ENCODE measurements around the gene LCTL. TPM values are rescaled to one million over a fixed set of nuclear protein-coding genes. Genes with fewer than 3 reads are reported as not detected.

Gene LCTL
- total and polyA plus RNA-seq, 2 of the 8 experiments (the other 6 are each of a cell fraction or from before 2014, with no cell fraction given), result 5.5 to 6.2 TPM

DNA sequence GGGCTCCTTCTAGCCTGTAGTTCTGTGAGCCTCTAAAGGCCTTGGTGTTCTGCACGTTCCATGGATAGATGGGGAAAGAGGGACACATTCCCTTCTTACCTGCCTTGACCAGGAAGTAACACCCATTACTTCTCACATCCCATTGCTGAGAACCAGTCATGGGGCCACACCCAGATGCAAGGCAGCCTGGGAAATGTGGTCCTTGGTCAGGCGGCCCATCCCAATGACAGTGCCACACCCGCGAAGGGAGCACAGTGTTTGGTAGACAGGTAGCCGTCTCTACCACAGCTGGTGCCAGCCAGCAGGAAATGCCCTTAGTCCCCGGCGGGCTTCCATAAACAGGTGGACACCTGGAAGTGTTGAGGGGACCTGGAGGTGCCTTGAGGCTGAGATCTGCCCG, 23.2 kb upstream of the LCTL start (continued):
- TF ChIP-seq, protein P1, sequence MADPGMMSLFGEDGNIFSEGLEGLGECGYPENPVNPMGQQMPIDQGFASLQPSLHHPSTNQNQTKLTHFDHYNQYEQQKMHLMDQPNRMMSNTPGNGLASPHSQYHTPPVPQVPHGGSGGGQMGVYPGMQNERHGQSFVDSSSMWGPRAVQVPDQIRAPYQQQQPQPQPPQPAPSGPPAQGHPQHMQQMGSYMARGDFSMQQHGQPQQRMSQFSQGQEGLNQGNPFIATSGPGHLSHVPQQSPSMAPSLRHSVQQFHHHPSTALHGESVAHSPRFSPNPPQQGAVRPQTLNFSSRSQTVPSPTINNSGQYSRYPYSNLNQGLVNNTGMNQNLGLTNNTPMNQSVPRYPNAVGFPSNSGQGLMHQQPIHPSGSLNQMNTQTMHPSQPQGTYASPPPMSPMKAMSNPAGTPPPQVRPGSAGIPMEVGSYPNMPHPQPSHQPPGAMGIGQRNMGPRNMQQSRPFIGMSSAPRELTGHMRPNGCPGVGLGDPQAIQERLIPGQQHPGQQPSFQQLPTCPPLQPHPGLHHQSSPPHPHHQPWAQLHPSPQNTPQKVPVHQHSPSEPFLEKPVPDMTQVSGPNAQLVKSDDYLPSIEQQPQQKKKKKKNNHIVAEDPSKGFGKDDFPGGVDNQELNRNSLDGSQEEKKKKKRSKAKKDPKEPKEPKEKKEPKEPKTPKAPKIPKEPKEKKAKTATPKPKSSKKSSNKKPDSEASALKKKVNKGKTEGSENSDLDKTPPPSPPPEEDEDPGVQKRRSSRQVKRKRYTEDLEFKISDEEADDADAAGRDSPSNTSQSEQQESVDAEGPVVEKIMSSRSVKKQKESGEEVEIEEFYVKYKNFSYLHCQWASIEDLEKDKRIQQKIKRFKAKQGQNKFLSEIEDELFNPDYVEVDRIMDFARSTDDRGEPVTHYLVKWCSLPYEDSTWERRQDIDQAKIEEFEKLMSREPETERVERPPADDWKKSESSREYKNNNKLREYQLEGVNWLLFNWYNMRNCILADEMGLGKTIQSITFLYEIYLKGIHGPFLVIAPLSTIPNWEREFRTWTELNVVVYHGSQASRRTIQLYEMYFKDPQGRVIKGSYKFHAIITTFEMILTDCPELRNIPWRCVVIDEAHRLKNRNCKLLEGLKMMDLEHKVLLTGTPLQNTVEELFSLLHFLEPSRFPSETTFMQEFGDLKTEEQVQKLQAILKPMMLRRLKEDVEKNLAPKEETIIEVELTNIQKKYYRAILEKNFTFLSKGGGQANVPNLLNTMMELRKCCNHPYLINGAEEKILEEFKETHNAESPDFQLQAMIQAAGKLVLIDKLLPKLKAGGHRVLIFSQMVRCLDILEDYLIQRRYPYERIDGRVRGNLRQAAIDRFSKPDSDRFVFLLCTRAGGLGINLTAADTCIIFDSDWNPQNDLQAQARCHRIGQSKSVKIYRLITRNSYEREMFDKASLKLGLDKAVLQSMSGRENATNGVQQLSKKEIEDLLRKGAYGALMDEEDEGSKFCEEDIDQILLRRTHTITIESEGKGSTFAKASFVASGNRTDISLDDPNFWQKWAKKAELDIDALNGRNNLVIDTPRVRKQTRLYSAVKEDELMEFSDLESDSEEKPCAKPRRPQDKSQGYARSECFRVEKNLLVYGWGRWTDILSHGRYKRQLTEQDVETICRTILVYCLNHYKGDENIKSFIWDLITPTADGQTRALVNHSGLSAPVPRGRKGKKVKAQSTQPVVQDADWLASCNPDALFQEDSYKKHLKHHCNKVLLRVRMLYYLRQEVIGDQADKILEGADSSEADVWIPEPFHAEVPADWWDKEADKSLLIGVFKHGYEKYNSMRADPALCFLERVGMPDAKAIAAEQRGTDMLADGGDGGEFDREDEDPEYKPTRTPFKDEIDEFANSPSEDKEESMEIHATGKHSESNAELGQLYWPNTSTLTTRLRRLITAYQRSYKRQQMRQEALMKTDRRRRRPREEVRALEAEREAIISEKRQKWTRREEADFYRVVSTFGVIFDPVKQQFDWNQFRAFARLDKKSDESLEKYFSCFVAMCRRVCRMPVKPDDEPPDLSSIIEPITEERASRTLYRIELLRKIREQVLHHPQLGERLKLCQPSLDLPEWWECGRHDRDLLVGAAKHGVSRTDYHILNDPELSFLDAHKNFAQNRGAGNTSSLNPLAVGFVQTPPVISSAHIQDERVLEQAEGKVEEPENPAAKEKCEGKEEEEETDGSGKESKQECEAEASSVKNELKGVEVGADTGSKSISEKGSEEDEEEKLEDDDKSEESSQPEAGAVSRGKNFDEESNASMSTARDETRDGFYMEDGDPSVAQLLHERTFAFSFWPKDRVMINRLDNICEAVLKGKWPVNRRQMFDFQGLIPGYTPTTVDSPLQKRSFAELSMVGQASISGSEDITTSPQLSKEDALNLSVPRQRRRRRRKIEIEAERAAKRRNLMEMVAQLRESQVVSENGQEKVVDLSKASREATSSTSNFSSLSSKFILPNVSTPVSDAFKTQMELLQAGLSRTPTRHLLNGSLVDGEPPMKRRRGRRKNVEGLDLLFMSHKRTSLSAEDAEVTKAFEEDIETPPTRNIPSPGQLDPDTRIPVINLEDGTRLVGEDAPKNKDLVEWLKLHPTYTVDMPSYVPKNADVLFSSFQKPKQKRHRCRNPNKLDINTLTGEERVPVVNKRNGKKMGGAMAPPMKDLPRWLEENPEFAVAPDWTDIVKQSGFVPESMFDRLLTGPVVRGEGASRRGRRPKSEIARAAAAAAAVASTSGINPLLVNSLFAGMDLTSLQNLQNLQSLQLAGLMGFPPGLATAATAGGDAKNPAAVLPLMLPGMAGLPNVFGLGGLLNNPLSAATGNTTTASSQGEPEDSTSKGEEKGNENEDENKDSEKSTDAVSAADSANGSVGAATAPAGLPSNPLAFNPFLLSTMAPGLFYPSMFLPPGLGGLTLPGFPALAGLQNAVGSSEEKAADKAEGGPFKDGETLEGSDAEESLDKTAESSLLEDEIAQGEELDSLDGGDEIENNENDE (IDR thresholded peaks at IDR 0.05; ENCODE audit: insufficient replicate concordance, low read length), result no peak
- TF ChIP-seq ZNF274 (IDR thresholded peaks at IDR 0.05; ENCODE audit: borderline replicate concordance, extremely low read depth, low read length) (no peak), SIX5 (IDR thresholded peaks at IDR 0.05; ENCODE audit: low read depth, low read length) (peak; percentile 44), BACH1 (IDR thresholded peaks at IDR 0.05; ENCODE audit: low read length) (no peak), EGR1 (IDR thresholded peaks at IDR 0.05; ENCODE audit: borderline replicate concordance, low read depth, low read length) (no peak), POLR2A (IDR thresholded peaks at IDR 0.05; ENCODE audit: control extremely low read depth in 1 of 2, low read depth in 2 of 2, low read length in 2 of 2) (no peak)
- TF ChIP-seq, protein P2, sequence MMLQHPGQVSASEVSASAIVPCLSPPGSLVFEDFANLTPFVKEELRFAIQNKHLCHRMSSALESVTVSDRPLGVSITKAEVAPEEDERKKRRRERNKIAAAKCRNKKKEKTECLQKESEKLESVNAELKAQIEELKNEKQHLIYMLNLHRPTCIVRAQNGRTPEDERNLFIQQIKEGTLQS (IDR thresholded peaks at IDR 0.05; ENCODE audit: insufficient read depth, low read depth, low read length), result no peak
- TF ChIP-seq, protein P3, sequence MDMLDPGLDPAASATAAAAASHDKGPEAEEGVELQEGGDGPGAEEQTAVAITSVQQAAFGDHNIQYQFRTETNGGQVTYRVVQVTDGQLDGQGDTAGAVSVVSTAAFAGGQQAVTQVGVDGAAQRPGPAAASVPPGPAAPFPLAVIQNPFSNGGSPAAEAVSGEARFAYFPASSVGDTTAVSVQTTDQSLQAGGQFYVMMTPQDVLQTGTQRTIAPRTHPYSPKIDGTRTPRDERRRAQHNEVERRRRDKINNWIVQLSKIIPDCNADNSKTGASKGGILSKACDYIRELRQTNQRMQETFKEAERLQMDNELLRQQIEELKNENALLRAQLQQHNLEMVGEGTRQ (IDR thresholded peaks at IDR 0.05; ENCODE audit: low read length), result peak; percentile 26; the same call in 1 of the 2 replicates

Data from H1 (cell line).